KMS-11 (cell line): ENCODE measurements around the gene CPPED1.

ENCODE experiments used
- H2AFZ ChIP-seq: fragments of 200-600 bp; sonication (generic); 2 replicates; pipeline ENCODE4 v1.6.1; 2016; ENCODE audit warnings: antibody characterized with exemption, mixed run types, low read depth
- H3K27ac ChIP-seq: fragments of 200-600 bp; sonication (generic); 2 replicates; pipeline ENCODE4 v1.6.1; 2016; ENCODE audit warnings: mild to moderate bottlenecking, mixed run types
- H3K27me3 ChIP-seq: fragments of 200-600 bp; sonication (generic); 2 replicates; pipeline ENCODE4 v1.6.1; 2017; ENCODE audit warnings: mild to moderate bottlenecking, low read depth, mixed run types, moderate library complexity; ENCODE audit not compliant: insufficient read depth
- H3K36me3 ChIP-seq: fragments of 200-600 bp; sonication (generic); 2 replicates; pipeline ENCODE4 v1.6.1; 2017; ENCODE audit warnings: mild to moderate bottlenecking, mixed run types; ENCODE audit not compliant: insufficient read depth
- H3K4me1 ChIP-seq: fragments of 200-600 bp; sonication (generic); 2 replicates; pipeline ENCODE4 v1.6.1; 2016; ENCODE audit warnings: mild to moderate bottlenecking, low read depth, mixed run types; ENCODE audit not compliant: poor library complexity, severe bottlenecking
- H3K4me2 ChIP-seq: fragments of 200-600 bp; sonication (generic); 2 replicates; pipeline ENCODE4 v1.7.0; 2016; ENCODE audit warnings: mild to moderate bottlenecking, mixed run types
- H3K4me3 ChIP-seq: fragments of 200-600 bp; sonication (generic); IDR thresholded peaks from 2 replicates; pipeline ENCODE4 v1.6.1; 2017; ENCODE audit warnings: low read depth, low read length, mixed read lengths; ENCODE audit not compliant: insufficient read depth
- H3K79me2 ChIP-seq: fragments of 200-600 bp; sonication (generic); 2 replicates; pipeline ENCODE4 v1.6.1; 2016; ENCODE audit warnings: low read depth, mixed run types; ENCODE audit not compliant: insufficient read depth
- H3K9ac ChIP-seq: fragments of 200-600 bp; sonication (generic); 2 replicates; pipeline ENCODE4 v1.6.1; 2016; ENCODE audit warnings: mild to moderate bottlenecking, mixed run types
- H4K20me1 ChIP-seq: fragments of 200-600 bp; sonication (generic); 2 replicates; pipeline ENCODE4 v1.6.1; 2016; ENCODE audit warnings: mild to moderate bottlenecking, mixed run types; ENCODE audit not compliant: insufficient read depth
- TF ChIP-seq, protein P1 (sequence below): fragments of 200-600 bp; sonication (generic); conservative IDR thresholded peaks from 2 replicates; pipeline ENCODE4 v1.6.1; 2017; ENCODE audit warnings: low read depth, mild to moderate bottlenecking, antibody characterized with exemption, low read length, moderate library complexity, mixed read lengths

Gene CPPED1

GRCh38 chr16:12752159-12752558 is 51.5 kb downstream of the CPPED1 start:
- H3K4me2 ChIP-seq: no peak overlapping the region
- H3K36me3 ChIP-seq: no peaks in the 10 kb centered on the region
- H4K20me1 ChIP-seq: no peaks in the 10 kb centered on the region
- H3K27me3 ChIP-seq: no peaks in the 10 kb centered on the region
- H3K79me2 ChIP-seq: no peaks in the 10 kb centered on the region
- no peak overlapping the region for H3K9ac ChIP-seq
- H3K4me1 ChIP-seq: peaks cover 11% of the 10 kb centered on the region
- no peak overlapping the region for H2AFZ ChIP-seq
- H3K4me3 ChIP-seq: no peak overlapping the region
- TF ChIP-seq, protein P1, sequence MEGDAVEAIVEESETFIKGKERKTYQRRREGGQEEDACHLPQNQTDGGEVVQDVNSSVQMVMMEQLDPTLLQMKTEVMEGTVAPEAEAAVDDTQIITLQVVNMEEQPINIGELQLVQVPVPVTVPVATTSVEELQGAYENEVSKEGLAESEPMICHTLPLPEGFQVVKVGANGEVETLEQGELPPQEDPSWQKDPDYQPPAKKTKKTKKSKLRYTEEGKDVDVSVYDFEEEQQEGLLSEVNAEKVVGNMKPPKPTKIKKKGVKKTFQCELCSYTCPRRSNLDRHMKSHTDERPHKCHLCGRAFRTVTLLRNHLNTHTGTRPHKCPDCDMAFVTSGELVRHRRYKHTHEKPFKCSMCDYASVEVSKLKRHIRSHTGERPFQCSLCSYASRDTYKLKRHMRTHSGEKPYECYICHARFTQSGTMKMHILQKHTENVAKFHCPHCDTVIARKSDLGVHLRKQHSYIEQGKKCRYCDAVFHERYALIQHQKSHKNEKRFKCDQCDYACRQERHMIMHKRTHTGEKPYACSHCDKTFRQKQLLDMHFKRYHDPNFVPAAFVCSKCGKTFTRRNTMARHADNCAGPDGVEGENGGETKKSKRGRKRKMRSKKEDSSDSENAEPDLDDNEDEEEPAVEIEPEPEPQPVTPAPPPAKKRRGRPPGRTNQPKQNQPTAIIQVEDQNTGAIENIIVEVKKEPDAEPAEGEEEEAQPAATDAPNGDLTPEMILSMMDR: no peak
- H3K27ac ChIP-seq: no peak overlapping the region

GRCh38 chr16:12750554-12750918 is 53.2 kb downstream of the CPPED1 start:
- Histone ChIP-seq H3K36me3 (no peaks in the 10 kb centered on the region), H3K4me2 (no peak overlapping the region), H3K27me3 (no peaks in the 10 kb centered on the region), H3K27ac (no peak overlapping the region), H4K20me1 (no peaks in the 10 kb centered on the region), H3K4me3 (no peak overlapping the region), H3K79me2 (no peaks in the 10 kb centered on the region), H3K9ac (no peak overlapping the region), H2AFZ (no peak overlapping the region), H3K4me1 (peaks cover 11% of the 10 kb centered on the region)
- TF ChIP-seq, protein P1: no peak

GRCh38 chr16:12749076-12749475 is 54.6 kb downstream of the CPPED1 start:
- Histone ChIP-seq H4K20me1 (no peaks in the 10 kb centered on the region), H3K79me2 (no peaks in the 10 kb centered on the region), H3K9ac (no peak overlapping the region), H3K27me3 (no peaks in the 10 kb centered on the region), H2AFZ (no peak overlapping the region), H3K36me3 (no peaks in the 10 kb centered on the region), H3K4me3 (no peak overlapping the region), H3K4me2 (no peak overlapping the region), H3K27ac (no peak overlapping the region), H3K4me1 (peaks cover 11% of the 10 kb centered on the region)
- TF ChIP-seq, protein P1: no peak

DNA sequence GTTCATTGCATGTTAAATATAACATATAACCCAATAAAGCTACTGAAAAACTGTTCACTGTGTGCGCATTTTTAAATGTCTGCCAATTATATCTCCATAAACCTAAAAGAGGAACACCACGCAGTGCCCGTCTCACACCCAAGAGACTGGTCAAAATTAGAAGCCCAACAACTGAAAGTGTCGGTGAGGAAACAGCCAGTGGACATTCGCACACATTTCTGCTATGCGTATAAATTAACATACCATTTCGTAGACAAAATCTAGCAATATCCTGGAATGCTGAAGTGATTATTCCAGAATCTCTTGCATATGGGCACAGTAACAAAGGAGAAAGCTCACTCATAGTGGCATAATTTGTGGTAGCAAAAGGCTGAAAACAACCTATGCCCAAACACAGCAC is 55.9 kb downstream of the CPPED1 start:
- Histone ChIP-seq H3K4me1 (peaks cover 11% of the 10 kb centered on the region), H3K27ac (no peak overlapping the region), H2AFZ (no peak overlapping the region), H3K27me3 (no peaks in the 10 kb centered on the region), H3K36me3 (no peaks in the 10 kb centered on the region), H3K79me2 (no peaks in the 10 kb centered on the region), H3K4me2 (no peak overlapping the region), H3K9ac (no peak overlapping the region), H3K4me3 (no peak overlapping the region), H4K20me1 (no peaks in the 10 kb centered on the region)
- TF ChIP-seq, protein P1: no peak
